Vagina (tissue), 2 donors: ENCODE results near the gene EFHC1. TPM values are rescaled to one million over a fixed set of nuclear protein-coding genes. Genes with fewer than 3 reads are reported as not detected.

Experiments
- DNase-seq, 2 donors: peaks; one replicate each; pipeline ENCODE4 v3.0.0-alpha.2; 2017; ENCODE audit errors: extremely low spot score in 2 of 2
- H3K27ac ChIP-seq: fragments of 200-600 bp; sonication (generic); one replicate; pipeline ENCODE4 v1.5.1; 2019
- H3K27me3 ChIP-seq: fragments of 200-600 bp; sonication (generic); one replicate; pipeline ENCODE4 v1.5.1; 2019
- H3K36me3 ChIP-seq, 2 donors: fragments of 200-600 bp; sonication (generic); one replicate each; pipeline ENCODE4 v1.5.1; 2017 to 2019
- H3K4me1 ChIP-seq: fragments of 200-600 bp; sonication (generic); one replicate; pipeline ENCODE4 v1.5.1; 2019
- H3K4me3 ChIP-seq, 2 donors: fragments of 200-600 bp; sonication (generic); 1 replicate in 1 of 2; 2 replicates in 1 of 2; pipeline ENCODE4 v1.5.1; 2016 to 2019
- H3K9me3 ChIP-seq: fragments of 200-600 bp; sonication (generic); one replicate; pipeline ENCODE4 v1.5.1; 2019
- POLR2A ChIP-seq, 2 donors: fragments of 450-650 bp; IDR thresholded peaks; one replicate each; pipeline ENCODE4 v1.6.1; 2017; ENCODE audit warnings: antibody characterized with exemption in 2 of 2, mild to moderate bottlenecking in 2 of 2, moderate library complexity in 2 of 2
- POLR2AphosphoS5 ChIP-seq, 2 donors: sonication (generic); formaldehyde crosslinking; IDR thresholded peaks; one replicate each; pipeline ENCODE4 v1.9.0; 2017; ENCODE audit warnings: antibody characterized with exemption in 2 of 2, mild to moderate bottlenecking in 2 of 2, low read depth in 1 of 2; ENCODE audit not compliant: insufficient read depth in 1 of 2
- intact Hi-C: fragments of 100-400 bp; cut with DNase I; formaldehyde crosslinking; loops from one replicate; pipeline ENCODE4 v1.15.1; 2023
- total RNA-seq: library from RNA; depleted of rRNA; stranded (reverse); fragments of >200 nt; gene quantifications from one replicate; pipeline ENCODE4 v1.2.3, GENCODE V29; 2016
- TF ChIP-seq, protein P1 (sequence below), 3 experiments: fragments of 450-650 bp in 2 of 3; fragments of 200-600 bp in 1 of 3; sonication (generic) in 1 of 3; IDR thresholded peaks; one replicate each; pipeline ENCODE4 v1.5.1; 2017 to 2019; ENCODE audit warnings: antibody characterized with exemption in 3 of 3, mild to moderate bottlenecking in 2 of 3, moderate library complexity in 2 of 3

EFHC1 gene, protein sequence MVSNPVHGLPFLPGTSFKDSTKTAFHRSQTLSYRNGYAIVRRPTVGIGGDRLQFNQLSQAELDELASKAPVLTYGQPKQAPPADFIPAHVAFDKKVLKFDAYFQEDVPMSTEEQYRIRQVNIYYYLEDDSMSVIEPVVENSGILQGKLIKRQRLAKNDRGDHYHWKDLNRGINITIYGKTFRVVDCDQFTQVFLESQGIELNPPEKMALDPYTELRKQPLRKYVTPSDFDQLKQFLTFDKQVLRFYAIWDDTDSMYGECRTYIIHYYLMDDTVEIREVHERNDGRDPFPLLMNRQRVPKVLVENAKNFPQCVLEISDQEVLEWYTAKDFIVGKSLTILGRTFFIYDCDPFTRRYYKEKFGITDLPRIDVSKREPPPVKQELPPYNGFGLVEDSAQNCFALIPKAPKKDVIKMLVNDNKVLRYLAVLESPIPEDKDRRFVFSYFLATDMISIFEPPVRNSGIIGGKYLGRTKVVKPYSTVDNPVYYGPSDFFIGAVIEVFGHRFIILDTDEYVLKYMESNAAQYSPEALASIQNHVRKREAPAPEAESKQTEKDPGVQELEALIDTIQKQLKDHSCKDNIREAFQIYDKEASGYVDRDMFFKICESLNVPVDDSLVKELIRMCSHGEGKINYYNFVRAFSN
- total RNA-seq: 27.0 TPM

DNA sequence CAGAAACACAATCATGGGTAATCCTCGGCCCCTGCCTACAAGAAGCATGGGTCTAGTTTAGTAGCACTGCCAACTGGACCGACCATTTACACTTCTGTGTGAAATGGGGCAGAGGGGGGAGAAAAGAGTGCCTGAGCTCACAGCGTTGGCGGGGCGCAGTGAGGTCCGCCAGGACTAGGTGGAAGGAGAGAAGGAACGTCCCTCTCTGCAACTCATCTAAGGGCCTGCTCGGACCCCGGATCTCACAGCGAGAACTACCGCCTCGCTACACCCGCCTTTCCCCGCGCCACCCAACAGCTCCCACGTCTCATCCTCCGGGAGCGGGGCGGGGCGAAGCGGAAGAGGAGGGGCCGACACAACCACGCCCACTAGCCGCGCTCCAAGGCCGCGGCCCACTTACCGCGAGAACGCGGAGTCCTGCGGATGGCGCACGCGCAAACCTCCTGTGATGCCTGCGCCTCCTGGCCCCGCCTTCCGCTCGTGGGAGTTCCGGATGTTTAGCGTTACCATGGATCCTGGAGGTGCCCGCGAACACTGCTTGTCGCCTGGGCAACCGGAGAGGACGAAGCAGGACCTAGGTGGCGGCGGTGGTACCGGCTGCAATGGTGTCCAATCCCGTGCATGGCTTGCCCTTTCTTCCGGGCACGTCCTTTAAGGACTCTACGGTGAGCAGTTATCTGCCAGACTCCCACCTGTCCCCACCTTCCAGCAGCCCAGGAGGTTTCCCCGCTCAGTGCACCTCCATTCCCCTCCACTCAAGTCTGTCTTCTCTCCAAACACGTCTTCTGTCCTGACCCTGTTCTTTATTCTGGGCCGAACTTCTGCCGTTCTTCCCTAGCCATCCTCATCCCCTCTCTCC lies at the start of gene EFHC1:
TSS of gene EFHC1 (plus strand) at position 534 of the 859 bp plus-strand sequence. CDS start at position 603, 69 bp downstream.
- peak in 1 of 2 donors; percentile 97 for DNase-seq
- intact Hi-C loops: loop anchor here (2.0 to 5.0 kb wide), 2 partner anchors 157 to 177 kb away; partner anchors contain the start of gene TRAM2
- Histone ChIP-seq H3K9me3 (no peaks in the 10 kb centered on the region), H3K27me3 (no peaks in the 10 kb centered on the region), H3K36me3 (peaks cover 0 to 4% of the 10 kb centered on the region in 2 donors), H3K27ac (peak within 1 kb of the TSS; percentile 86), H3K4me3 (peak within 1 kb of the TSS; percentile 81 to 84), H3K4me1 (peaks cover 29% of the 10 kb centered on the region)
- TF ChIP-seq, protein P1, sequence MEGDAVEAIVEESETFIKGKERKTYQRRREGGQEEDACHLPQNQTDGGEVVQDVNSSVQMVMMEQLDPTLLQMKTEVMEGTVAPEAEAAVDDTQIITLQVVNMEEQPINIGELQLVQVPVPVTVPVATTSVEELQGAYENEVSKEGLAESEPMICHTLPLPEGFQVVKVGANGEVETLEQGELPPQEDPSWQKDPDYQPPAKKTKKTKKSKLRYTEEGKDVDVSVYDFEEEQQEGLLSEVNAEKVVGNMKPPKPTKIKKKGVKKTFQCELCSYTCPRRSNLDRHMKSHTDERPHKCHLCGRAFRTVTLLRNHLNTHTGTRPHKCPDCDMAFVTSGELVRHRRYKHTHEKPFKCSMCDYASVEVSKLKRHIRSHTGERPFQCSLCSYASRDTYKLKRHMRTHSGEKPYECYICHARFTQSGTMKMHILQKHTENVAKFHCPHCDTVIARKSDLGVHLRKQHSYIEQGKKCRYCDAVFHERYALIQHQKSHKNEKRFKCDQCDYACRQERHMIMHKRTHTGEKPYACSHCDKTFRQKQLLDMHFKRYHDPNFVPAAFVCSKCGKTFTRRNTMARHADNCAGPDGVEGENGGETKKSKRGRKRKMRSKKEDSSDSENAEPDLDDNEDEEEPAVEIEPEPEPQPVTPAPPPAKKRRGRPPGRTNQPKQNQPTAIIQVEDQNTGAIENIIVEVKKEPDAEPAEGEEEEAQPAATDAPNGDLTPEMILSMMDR (IDR thresholded peaks at IDR 0.05): no peak
- TF ChIP-seq POLR2AphosphoS5 (IDR thresholded peaks at IDR 0.05; ENCODE audit: insufficient read depth in 1 of 2, low read depth in 1 of 2) (peak; percentile 92 to 94), POLR2A (IDR thresholded peaks at IDR 0.05) (peak in 1 of 2 donors; percentile 74)

DNA sequence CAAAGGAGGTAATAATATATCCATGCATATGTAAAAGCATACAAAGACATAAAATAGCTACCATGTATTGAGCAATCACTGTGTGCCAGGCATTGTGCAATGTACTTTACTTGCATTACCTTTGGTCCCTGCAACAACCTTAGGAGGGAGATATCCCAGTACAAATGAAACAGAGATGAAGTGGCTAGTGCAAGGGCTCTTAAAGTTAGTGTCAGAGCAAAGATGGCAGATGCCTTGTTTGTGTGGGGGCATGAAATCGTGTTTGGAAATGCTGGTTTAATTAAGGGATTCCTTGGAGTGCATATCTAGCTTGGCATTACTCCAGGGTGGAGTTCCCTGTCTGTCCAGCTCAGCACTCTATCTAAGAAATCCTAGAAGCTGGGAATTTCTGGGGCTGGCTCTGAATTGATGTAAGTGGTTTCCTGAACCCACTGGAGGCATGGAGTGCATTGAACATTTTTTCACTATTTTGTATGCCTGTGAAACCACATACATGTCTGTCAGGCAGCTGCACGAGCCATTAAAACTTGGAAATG lies 48.4 kb upstream of the EFHC1 start:
- H3K4me3 ChIP-seq: no peak overlapping the region
- H3K27ac ChIP-seq: no peak overlapping the region
- peaks cover 10% of the 10 kb centered on the region for H3K4me1 ChIP-seq
- H3K36me3 ChIP-seq: no peaks in the 10 kb centered on the region
- TF ChIP-seq, protein P1 (IDR thresholded peaks at IDR 0.05): no peak
- TF ChIP-seq POLR2AphosphoS5 (IDR thresholded peaks at IDR 0.05; ENCODE audit: insufficient read depth in 1 of 2, low read depth in 1 of 2) (no peak), POLR2A (IDR thresholded peaks at IDR 0.05) (no peak)
- DNase-seq: no peak
- no peaks in the 10 kb centered on the region for H3K27me3 ChIP-seq
- no peaks in the 10 kb centered on the region for H3K9me3 ChIP-seq
- intact Hi-C loops: no loop called here

DNA sequence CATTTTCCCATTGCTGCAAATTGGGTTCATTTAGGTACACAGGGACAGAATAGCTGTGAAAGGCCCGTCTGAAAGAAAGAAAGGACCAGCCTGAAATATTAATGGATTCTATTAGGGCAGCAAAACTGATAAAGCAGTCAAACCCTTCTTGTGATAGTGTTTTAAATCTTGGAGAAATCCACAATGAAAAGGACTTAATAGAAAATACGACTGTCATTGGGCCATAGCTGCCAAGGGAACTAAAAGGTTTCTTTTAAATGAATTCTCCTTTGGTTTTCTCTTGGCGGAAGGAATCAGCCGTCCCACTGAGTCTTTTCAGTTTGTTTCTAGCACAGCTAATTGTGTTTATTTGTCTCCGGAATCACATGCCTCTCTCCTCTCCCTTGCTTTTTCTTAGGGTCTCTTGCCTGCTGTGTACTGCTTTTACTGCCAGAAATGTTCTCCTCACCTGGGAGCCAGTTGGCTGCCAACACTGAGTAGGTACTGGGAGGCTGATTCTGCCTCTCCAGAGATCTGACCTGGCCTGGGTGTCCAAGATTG lies 46.9 kb upstream of the EFHC1 start:
- DNase-seq: no peak
- TF ChIP-seq, protein P1 (IDR thresholded peaks at IDR 0.05): no peak
- TF ChIP-seq POLR2AphosphoS5 (IDR thresholded peaks at IDR 0.05; ENCODE audit: insufficient read depth in 1 of 2, low read depth in 1 of 2): no peak
- no peak for TF ChIP-seq POLR2A (IDR thresholded peaks at IDR 0.05)
- H3K27me3 ChIP-seq: no peaks in the 10 kb centered on the region
- no peaks in the 10 kb centered on the region for H3K36me3 ChIP-seq
- H3K27ac ChIP-seq: no peak overlapping the region
- H3K4me1 ChIP-seq: peaks cover 16% of the 10 kb centered on the region
- no peaks in the 10 kb centered on the region for H3K9me3 ChIP-seq
- intact Hi-C loops: no loop called here
- H3K4me3 ChIP-seq: no peak overlapping the region

DNA sequence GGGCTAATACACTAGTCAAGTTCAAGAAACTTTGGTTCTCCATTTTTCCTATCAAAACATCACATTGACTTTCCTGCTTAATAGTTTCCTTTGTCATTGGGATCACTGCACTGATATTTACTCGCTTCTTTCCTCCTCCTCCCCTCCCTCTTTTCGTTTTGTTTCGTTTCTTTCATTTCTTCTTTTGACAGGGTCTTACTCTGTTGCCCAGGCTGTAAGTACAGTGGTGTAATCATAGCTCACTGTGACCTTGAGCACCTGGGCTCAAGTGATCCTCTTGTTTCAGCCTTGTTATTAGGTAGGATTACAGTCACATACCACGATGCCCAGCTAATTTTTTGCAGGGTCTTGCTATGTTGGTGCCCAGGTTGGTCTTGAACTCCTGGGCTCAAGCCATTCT lies 45.9 kb upstream of the EFHC1 start:
- Histone ChIP-seq H3K4me1 (peaks cover 16% of the 10 kb centered on the region), H3K4me3 (no peak overlapping the region), H3K27me3 (no peaks in the 10 kb centered on the region), H3K36me3 (no peaks in the 10 kb centered on the region), H3K27ac (no peak overlapping the region), H3K9me3 (no peaks in the 10 kb centered on the region)
- TF ChIP-seq POLR2A (IDR thresholded peaks at IDR 0.05) (no peak), POLR2AphosphoS5 (IDR thresholded peaks at IDR 0.05; ENCODE audit: insufficient read depth in 1 of 2, low read depth in 1 of 2) (no peak)
- TF ChIP-seq, protein P1 (IDR thresholded peaks at IDR 0.05): no peak
- intact Hi-C loops: no loop called here
- no peak for DNase-seq
